Erythroblast (primary cell): ENCODE results near the gene IL20.

ENCODE experiments used
- GATA1 ChIP-seq: IDR thresholded peaks from 2 replicates; pipeline ENCODE4 v1.6.1; 2011; ENCODE audit warnings: low read depth, mild to moderate bottlenecking, control low read depth, low read length, moderate library complexity
- POLR2A ChIP-seq: IDR thresholded peaks from 2 replicates; pipeline ENCODE4 v1.6.1; 2011; ENCODE audit warnings: mild to moderate bottlenecking, low read length

GRCh38 chr1:206903687-206904086, 38.3 kb downstream of the IL20 start:
- TF ChIP-seq POLR2A (no peak), GATA1 (no peak)
